NCI-H1694 (cell line): ENCODE data around the gene C1orf185.
"Not testable (repeated sequence)": the region's sequence is repeated elsewhere in the genome, so short reads cannot be mapped to it uniquely, and the experiment has no call there.

Source experiments
- DNase-seq: peaks from one replicate; lab custom pipeline; 2025; lab: John Stamatoyannopoulos, UW

The C1orf185 gene

DNA sequence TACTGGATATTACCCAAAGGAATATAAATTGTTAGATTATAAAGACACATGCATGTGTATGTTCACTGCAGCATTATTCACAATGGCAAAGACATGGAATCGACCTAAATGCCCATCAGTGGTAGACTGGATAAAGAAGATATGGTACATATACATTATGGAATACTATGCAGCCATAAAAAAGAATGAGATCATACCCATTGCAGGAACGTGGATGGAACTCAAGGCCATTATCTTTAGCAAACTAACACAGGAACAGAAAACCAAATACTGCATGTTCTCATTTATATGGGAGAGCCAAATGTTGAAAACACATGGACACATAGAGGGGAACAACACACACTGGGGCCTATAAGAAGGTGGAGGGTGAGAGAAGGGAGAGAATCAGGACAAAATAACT is 35.7 kb downstream of the C1orf185 start:
- DNase-seq: not testable (repeated sequence)

DNA sequence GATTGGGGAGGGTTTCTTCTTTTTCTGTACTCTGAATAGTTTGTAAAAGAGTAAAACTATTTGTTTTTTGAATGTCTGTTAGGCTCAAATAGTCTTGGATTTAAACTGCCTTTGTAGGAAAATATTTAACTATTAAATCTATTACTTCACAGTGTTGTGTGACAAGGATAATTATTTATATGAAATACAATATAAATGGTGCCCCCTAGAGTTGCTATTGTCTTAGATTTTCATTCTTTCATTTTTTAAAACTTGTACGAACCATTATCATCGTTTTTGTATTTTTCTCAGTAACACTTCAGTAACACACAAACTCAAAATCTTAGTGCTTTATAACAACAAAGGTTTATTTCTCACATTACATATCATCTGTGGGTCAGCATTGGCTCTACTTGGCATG is 37.4 kb downstream of the C1orf185 start:
- DNase-seq: no peak

DNA sequence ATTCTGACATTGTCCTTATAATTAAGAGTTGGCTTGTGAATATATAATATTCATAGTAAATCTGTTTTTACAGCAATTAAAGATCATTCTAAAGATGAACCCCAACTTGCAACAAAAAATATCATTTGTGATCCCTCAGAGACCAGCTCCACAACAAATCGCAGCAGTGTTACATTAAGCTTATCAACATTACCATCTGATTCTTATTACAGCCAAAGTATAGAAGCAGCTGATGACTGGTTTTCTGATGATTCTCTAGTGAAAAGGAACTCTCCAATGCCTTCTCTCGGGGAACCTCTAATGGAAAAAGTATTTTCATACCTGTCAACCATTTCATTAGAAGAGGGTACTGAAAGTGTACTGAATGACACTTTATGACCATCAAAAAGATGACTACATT is 45.4 kb downstream of the C1orf185 start:
- no peak for DNase-seq

DNA sequence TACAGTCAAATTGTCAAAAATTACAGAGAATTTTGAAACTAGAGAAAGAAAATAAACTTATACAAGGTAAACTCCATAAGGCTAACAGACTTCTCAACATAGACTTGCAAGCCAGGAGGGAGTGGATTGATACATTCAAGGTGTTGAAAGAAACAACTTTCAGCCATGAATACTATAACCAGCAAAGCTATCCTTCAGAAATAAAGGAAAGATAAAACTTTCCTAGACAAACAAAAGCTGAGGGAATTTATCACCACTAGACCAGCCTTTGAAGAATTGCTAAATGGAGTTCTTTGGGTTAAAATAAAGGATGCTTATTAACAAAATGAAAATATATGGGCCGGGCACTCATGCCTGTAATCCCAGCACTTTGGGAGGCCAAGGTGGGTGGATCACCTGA is 52.7 kb downstream of the C1orf185 start:
- no peak for DNase-seq

DNA sequence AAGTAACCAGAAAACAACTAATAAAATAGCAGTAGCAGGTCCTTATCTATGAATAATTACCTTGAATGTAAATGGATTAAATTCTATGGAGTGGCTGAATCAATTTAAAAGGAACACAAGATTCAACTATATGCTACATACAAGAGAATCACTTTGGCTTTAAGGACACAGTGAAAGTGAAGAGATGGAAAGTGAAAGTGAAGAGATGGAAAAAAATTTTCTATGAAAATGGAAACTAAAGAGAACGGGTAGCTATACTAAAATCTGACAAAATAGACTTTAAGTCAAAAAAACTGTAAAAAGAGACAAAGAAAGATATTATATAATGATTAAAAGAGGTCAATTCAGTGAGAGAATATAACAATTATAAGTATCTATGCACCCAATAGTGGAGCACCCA is 54.7 kb downstream of the C1orf185 start:
- no peak for DNase-seq

DNA sequence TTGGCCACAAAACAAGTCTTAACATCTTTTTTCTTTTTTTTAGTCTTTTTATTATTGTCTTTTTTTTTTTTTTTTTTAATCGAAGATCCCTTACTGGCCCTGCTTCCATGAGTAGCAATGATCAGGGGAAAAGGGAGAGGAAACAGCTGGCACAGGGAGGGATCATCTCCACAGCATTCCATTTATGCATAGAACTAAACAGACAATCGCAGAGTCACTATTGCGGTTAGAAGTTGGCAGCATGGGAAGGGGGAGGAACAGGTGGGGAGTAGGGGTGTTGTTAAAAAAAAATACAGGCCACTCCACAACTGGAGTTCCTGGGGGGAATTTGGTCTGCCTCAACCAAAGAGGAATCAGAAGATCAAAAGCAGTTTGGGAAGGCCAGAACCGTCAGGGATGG is 55.4 kb downstream of the C1orf185 start:
- no peak for DNase-seq

DNA sequence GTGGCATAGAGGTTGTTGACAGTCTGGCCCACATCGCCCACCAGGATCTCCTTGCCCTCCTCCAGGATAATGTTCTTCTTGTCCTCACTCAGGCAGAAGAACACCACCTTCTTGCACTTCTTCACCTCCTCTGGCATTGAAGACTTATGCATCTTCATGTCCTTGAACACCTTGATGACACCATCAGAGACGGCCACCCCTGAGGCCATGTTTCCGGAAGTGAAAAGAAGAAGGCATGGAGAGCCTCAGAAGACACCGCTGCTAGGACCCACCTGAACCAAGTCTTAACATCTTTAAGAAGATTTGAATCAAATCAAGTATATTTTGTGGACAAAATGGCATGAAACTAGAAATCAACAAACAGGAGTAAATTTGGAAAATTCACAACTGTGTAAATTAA is 56.2 kb downstream of the C1orf185 start:
- DNase-seq: no peak

DNA sequence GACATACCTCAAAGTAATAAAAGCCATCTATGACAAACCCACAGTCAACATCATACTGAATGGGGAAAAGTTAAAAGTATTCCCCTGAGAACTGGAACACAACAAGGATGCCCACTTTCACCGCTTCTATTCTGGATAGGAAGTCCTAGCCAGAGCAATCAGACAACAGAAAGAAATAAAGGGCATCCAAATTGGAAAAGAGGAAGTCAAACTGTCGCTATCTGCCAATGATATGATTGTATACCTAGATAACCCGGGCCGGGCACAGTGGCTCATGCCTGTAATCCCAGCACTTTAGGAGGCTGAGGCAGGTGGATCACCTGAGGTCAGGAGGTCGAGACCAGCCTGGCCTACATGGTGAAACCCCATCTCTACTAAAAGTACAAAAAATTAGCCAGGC is 60.5 kb downstream of the C1orf185 start:
- not testable (repeated sequence) for DNase-seq

DNA sequence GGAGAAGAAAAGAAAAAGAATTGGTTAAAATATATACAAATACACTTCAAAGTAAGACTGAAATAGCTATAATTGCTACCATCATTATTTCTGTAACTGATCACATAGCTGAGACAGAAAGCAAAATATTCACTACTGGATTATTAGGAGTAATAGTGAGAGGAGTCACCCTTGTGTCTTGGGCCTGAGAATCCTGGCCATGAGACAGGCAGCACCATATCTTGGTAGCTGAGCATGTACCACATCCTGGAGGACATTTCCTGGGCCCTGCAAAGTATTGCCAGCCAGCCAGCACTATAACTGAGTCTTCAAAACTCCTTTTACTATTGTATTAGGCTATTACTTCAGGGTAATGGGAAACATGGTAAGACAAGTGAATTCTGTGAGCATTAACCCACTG is 63.5 kb downstream of the C1orf185 start:
- DNase-seq: no peak

DNA sequence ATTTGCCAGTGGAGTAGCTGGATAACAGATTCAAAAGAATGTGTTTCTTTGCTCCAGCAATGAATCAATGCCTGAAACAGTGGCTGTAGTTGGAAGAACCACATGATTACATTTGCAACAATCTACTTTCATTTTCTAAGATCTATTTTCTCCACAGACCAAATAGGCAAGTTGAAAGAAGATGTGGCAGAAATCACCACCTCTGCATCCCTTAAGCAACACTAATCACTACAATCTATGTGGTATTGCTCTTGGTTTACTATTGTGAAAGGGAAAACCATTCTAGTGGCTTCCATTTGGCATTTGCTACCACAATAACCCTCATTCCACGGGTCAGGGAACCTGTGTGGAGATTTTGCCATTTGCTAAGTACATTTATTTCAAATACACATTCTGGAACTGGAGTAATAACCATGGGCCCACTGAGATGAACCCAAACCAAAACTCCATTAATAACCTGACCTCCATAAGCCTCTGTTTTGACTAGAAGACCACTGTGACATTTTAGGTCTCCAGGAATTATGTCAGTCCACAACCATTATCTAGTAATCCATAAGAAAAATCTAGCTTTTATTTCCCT is 66.3 kb downstream of the C1orf185 start:
- DNase-seq: no peak

DNA sequence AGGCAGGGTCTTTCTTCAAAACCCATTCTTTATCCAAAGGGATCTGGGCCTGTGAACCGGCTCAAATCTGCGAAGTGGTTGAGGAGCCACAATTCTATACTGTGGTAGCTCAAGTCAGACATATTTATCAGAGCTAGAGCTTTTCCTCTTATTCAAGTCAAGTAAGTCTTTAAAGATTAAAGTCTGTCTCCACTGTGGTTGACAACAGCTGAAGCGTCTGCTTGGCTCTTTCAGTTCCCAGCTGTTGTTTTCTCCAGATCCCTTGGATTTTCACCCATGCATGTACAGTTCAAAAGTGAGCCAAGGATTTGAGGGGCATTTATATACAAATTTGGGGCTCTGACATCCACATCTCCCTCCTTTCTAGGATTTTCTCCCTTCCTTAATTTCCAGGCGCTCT is 66.9 kb downstream of the C1orf185 start:
- no peak for DNase-seq

DNA sequence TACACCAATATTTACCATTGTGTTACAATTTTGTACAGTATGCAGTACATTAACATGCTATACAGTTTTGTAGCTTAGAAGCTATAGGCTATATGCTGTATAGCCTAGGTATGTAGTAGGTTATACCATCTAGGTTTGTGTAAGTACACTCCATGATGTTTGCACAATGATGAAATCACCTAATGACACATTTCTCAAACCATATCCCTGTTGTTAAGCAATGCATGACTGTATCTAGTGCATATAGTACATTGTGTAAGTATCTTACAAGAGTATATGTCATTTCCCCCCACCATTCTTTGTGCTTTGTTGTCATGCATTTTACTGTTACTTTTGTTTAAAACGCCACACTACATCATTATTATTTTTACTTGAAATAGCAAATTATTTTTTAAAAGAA is 68.3 kb downstream of the C1orf185 start:
- no peak for DNase-seq

DNA sequence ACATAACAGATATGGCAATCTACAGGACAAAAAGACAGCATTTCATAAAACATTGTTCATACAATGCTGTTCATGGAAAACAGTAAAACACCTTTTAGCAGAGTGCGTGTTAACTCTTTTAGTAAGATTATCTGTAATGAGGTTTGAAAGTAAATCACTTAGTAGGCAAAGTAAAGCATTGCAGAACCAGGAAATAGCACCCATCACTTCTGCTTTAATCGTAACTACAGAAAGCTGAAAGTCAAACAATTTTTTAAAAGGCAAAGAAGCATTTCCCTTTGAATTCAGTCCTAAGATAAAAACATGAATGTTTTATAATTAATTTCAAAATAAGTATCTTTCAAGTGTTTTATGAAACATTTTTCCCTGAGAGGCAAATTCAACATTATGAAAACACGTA is 70.8 kb downstream of the C1orf185 start:
- DNase-seq: no peak

DNA sequence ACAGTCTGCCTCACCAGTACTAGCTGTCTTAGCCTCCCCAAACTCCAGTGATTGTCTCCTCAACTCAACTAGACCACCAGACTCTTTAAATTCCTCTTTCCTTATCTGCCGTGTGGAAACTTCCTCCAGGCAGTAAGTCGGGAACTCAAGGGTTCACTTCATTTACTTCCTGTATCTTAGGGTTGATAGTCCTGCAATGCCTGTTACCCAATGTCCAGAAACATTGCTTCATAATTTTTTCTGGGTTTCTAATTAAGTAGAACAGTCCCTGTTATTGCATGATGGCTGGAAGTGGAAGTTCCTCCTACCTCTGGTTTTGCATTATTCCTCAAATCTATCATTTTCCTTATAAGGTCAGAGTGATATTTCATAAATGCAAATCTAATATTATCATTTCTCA is 73.2 kb downstream of the C1orf185 start:
- no peak for DNase-seq

DNA sequence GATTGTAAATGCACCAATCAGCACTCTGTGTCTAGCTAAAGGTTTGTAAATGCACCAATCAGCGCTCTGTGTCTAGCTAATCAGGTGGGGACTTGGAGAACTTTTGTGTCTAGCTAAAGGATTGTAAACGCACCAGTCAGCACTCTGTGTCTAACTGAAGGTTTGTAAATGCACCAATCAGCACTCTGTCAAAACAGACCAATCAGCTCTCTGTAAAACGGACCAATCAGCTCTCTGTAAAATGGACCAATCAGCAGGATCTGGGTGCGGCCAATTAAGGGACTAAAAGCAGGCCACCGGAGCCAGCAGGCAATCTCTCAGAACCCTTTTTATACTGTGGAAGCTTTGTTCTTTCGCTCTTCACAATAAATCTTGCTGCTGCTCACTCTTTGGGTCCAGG is 76.0 kb downstream of the C1orf185 start:
- not testable (repeated sequence) for DNase-seq

DNA sequence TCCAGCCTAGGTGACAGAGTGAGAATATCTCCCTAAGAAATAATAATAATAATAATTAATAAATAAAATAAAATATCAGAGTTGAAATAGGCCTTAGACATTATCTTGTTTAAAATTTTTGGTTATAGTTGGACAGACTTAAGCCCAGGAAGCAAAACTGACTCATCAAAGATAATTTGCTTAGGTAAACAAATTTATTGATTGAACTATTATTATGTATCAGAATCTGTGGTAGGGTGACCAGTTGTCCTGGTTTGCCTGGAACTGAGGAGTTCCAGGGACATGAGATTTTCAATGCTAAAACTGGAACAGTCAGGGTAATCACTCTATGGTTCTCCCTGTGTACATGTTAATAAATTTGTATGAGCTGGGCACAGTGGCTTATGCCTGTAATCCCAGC is 86.2 kb downstream of the C1orf185 start:
- no peak for DNase-seq

DNA sequence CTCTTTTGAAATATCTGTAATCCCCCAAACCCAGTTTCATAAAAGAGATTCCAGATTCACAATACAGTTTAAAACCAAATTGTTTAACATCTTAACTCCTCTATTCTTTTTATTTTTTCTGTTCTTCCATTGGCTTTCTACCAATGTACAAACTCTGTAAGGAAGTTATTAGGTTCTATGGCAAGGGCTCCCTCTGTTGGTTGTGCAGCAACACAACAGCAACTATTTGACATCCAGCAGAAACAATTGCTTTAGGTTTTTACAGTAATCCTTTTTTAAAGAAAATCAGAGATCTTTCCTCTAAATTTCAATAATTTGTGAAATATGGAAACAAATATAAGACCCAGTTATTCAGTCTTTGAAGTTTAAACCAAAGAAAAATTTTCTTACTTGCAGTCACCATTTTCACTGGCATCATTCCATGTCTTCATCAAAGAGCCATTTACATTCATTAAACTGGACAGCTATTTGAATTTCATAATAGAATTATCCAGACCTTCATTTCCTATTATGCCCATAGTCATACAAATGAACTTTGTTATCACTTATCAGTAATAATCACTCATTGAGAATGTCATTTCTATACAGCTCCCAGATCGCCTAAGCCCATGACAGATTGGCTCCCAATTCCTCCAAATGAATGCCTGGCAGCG is 87.5 kb downstream of the C1orf185 start:
- DNase-seq: peak; percentile 77

DNA sequence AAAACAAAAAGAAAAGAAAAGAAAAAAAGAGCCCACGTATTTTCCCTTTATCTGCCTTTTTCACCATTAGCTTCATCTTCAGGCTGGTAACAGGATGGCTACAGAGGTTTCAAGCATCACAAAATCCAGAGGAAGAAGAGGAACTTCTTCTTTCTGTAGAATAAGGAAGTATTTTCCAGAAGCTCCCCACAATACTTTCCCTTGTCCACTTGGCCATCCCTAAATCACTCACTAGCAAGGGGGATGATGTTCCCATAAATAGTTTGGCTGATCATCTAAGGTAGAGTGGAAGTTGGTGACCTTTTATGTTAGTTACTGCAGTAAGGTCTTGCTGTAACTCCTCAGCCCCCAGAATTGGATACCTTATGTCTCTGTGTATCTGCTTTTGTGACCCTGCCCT is 88.9 kb downstream of the C1orf185 start:
- no peak for DNase-seq

DNA sequence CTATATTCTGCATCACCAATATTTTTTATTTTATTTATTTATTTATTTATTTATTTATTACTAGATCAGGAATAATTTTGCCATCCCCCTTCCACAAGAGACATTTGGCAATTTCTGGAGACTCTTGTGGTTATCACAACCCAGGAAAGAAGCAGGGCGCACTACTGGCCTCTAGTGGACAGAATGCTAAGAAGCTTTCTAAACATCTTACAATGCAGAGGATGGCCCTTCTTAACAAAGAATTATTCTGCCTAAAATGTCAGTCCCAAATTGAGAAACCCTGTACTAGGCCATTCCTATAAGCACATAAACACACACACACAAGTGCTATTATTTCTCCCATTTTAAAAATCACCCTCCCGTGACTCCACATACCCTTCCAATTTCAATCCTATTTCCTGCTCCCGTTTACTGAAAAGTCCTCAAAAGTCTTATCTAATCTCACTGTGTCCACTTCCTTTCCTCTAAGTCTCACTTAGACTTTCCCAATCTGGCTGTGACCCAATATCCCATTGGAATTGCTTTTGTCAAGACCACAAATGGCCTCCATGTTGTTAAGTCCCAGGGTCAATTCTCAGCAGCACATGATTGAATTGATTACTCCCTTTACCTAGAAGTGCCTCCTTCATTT is 90.3 kb downstream of the C1orf185 start:
- peak; percentile 63 for DNase-seq

DNA sequence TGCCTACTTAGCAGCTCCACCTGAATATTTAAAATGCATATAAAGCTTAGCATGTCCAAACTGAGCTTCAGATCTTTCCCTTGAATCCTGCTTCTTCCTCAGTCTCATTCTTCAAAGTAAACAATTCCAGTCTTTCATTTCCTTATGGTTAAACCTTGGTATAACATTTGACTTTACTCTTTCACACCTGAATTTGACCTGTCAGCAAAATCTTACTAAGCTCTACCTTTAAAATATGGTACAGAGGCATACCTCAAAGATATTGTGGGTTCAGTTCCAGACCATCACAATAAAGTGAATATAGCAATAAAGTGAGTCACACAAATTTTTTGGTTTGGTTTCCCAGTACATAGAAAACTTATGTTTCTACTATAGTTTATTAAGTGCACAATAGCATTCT is 91.5 kb downstream of the C1orf185 start:
- DNase-seq: no peak
